HFF-Myc (cell line): ENCODE results near the gene NOC2L.

Source experiments
- DNase-seq: peaks from one replicate; pipeline ENCODE4 v3.0.0-alpha.2; 2011; ENCODE audit warnings: low read depth; ENCODE audit errors: extremely low read depth
- H3K4me3 ChIP-seq: replicated peaks from 2 replicates; pipeline ENCODE4 v1.5.1; 2011; ENCODE audit warnings: low read depth, mild to moderate bottlenecking, control low read depth, low read length
- CTCF ChIP-seq: IDR thresholded peaks from 2 replicates; pipeline ENCODE4 v1.5.1; 2012; ENCODE audit warnings: mild to moderate bottlenecking, low read depth, low read length, control low read depth; ENCODE audit errors: missing control alignments

Gene NOC2L

GRCh38 chr1:973459-974292, 14.6 kb upstream of the NOC2L start:
- DNase-seq, result no peak
- no peak for TF ChIP-seq CTCF
- no peak overlapping the region for H3K4me3 ChIP-seq

GRCh38 chr1:972726-973458, 13.8 kb upstream of the NOC2L start:
- TF ChIP-seq CTCF, result no peak
- H3K4me3 ChIP-seq, result no peak overlapping the region
- no peak for DNase-seq

GRCh38 chr1:971751-972506, 12.9 kb upstream of the NOC2L start:
- TF ChIP-seq CTCF, result no peak
- no peak for DNase-seq

GRCh38 chr1:970973-971730, 12.1 kb upstream of the NOC2L start:
- TF ChIP-seq CTCF, result no peak
- H3K4me3 ChIP-seq, result no peak overlapping the region
- DNase-seq, result no peak

More at GRCh38 chr1:971751-972506, 12.9 kb upstream of the NOC2L start:
- no peak overlapping the region for H3K4me3 ChIP-seq

- no peak for DNase-seq
- H3K4me3 ChIP-seq, result no peak overlapping the region
- no peak for TF ChIP-seq CTCF
Measured at GRCh38 chr1:970242-970972, 11.4 kb upstream of the NOC2L start.
